GM19395 (cell line): Measurements from ENCODE around the gene RILPL1.
"Not testable (repeated sequence)": the region's sequence is repeated elsewhere in the genome, so short reads cannot be mapped to it uniquely, and the experiment has no call there.

Experiments
- ATAC-seq: cut with Tn5 transposase; IDR thresholded peaks from one replicate; pipeline ENCODE4 v1.9.1; 2021; ENCODE audit warnings: mild to moderate bottlenecking, moderate library complexity; ENCODE audit not compliant: unreplicated experiment

Gene RILPL1

DNA sequence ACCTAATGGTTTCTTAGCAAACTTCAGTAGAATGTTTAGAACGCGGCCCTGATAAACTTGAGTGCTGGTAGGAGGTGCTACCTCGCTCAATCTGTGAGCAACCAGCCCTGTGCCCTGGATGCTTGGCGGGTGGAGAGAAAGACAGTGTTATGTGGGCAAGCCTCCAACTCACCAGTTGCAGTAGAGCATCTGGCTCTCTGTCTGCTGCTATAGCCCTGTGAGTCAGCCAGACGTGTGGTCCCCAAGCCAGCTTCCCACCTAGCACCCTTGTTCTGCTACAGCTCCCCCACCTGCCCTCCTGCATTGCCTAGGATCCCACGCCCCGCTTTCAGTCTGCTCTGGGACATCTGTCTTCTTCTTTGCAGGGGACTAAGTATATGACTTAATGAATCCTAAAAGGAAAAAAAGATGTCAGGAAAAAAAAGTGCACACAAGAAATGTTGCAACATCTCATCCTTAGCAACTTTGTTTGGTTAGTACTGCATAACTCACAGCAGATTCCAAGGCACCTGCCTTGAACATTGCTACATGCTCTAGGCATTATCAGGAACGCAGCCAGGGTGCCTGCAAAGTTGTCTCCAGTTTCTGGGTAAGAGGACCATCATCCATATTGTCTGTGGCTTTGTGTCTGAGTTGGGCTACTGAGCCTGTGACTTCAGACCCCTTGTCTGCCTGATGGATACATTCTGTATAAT, 62.0 kb downstream of the RILPL1 start:
- no peak for ATAC-seq

DNA sequence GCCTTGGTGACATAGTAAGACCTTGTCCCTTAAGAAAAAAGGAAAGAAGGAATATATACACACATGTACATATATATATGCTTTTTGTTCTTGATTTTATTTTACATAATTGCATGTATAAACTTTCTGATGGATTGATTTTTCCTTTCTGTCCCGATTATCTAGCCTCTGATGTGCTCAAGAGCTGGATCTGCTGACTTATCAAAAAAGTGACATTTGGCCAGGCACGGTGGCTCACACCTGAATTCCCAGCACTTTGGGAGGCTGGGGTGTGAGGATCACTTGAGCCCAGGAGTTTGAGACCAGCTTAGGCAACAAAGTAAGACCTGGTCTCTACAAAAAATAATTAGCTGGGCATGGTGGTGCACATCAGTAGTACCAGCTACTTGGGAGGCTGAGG, 63.5 kb downstream of the RILPL1 start:
- no peak for ATAC-seq

DNA sequence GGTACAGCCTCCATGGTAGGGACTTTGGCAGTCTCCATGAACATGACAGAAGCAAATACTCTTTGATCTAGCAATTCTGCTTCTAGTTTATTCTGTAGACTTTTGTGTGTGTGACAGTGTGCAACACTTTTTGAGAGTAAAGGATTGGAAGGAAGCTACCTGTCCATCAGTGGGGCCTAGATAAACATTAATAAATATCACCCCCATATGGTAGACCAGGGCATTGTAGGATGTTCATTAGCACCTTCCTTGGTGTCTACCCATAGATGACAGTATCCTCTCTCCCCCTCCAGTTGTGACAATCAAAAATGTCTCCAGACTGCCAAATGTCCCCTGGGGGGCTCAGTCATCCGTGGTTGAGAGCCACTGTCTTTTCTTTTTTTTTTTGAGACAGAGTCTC, 64.7 kb downstream of the RILPL1 start:
- no peak for ATAC-seq

DNA sequence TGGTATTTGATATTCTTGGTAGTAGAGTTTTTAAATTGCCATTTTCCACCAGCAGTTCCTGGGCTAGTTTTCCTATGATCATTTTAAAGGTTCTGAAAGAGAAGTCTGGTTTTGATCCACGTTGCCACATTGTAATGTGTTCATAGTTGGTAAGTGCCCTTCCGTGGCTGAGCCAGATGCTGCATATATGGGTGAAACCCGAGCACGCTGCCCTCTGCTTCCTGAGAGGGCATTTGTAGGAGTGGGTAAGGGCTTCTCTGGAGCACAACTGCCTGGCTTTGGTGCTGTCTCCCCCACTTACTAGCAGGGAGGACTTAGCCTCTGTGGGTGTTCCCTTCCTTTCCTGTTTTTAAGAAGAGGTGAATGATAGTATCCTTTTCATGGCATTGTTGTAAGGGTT, 68.4 kb downstream of the RILPL1 start:
- ATAC-seq, result no peak

DNA sequence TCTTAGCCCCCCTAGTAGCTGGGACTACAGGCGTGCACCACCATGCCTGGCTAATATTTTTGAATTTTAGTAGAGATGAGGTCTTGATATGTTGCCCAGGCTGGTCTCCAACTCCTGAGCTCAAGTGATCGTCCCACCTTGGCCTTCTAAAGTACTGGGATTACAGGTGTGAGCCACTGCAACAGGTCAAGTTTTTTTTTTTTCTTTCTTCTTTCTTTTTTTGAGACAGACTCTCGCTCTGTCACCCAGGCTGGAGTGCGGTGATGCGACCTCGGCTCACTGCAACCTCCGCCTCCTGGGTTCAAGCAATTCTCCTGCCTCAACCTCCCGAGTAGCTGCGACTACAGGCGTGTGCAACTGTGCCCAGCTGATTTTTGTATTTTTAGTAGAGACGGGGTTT, 70.3 kb downstream of the RILPL1 start:
- not testable (repeated sequence) for ATAC-seq

DNA sequence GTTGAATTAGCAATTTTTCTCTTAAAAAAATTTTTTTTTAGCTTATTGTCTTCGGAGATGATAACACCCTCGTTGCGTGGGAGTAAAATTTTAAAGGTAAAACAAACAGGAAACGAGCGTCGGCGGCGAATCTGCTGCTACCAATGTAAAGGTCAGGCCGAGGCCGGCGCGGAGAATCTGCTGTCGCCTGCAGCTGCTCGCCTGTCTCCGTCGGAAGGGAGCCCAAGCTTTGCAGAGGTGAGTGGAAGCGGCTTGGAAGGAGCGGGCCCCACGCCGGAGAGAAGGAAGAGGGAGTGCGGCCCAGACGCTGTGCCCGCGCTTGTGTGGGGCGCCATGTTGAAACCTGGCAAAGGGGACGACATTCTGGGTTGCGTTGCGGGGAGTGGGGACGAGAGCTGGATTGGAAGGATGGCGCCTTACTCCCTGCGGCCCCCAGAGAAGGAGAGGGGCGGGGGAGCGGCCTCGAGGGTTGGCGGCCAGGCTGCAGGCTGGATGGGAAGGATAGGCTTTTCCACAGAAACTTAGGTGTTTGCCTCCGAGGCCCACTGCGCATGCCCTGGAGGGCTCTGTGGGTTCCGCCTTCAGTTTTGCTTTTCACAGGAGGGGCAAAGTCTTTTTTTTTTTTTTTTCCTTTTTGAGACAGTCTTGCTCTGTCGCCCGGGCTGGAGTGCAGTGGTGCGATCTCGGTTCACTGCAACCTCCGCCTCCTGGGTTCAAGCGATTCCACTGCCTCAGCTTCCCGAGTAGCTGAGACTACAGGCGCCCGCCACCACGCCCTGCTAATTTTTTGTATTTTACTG, 75.3 kb downstream of the RILPL1 start, which contains the start of gene SNRNP35:
TSS of gene SNRNP35 (plus strand) at position 160 of the 800 bp plus-strand sequence. CDS start 7,402 bp downstream, outside the sequence.
- ATAC-seq, result peak; percentile 77

DNA sequence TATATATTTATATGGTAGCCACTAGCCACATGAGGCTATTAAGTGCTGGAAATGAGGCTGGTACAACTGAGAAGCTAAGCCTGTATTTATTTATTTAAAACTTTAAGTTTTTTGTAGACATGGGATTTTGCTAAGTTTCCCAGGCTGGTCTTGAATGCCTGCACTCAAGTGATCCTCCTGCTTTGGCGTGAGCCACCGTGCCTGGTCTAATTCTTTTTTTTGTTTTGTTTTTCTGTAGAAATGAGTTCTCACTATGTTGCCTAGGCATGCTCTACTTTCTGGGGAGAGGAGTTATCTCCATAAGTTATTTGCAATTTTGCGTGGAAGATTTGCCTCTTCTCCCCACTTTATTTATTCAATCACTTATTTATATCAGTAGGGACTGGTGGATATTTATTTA, 80.4 kb downstream of the RILPL1 start:
- ATAC-seq, result no peak

DNA sequence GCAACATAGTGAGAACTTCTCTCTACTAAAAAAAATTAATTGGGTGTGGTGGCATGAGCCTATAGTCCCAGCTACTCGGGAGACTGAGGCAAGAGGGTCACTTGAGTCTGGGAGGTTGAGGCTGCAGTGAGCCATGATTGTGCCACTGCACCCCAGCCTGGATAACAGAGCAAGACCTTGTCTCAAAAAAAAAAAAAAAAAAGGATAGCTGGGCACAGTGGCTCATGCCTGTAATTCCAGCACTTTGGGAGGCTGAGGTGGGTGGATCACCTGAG, 81.3 kb downstream of the RILPL1 start:
- ATAC-seq, result not testable (repeated sequence)

DNA sequence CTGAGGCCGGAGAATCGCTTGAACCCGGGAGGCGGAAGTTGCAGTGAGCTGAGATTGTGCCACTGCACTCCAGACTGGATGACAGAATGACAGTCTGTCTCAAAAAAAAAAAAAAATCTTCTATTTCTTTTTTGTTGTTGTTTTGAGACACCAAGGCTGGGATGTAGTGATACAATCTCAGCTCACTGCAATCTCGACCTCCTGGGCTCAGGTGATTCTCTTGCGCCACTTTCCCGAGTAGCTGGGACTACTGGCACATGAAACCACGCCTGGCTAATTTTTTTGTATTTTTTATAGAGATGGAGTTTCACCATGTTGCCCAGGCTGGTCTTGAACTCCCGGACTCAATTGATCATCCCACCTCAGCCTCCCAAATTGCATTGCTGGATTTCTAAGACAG, 82.9 kb downstream of the RILPL1 start:
- no peak for ATAC-seq

DNA sequence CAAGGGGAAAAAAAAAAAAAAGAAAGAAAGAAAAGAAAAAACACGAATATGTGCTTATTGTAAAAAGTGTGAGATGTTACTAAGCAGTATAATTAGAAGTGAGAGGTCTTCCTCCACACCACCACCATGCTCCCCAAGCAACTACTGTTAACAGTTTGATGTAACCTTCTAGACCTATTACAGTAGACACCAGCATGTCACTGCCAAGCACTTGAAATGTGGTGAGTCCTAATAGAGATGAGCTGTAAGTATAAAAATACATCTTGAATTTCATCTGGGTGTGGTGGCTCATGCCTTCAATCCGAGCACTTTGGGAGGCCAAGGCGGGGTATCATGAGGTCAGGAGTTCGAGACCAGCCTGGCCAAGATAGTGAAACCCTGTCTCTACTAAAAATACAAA, 83.7 kb downstream of the RILPL1 start:
- ATAC-seq, result no peak

DNA sequence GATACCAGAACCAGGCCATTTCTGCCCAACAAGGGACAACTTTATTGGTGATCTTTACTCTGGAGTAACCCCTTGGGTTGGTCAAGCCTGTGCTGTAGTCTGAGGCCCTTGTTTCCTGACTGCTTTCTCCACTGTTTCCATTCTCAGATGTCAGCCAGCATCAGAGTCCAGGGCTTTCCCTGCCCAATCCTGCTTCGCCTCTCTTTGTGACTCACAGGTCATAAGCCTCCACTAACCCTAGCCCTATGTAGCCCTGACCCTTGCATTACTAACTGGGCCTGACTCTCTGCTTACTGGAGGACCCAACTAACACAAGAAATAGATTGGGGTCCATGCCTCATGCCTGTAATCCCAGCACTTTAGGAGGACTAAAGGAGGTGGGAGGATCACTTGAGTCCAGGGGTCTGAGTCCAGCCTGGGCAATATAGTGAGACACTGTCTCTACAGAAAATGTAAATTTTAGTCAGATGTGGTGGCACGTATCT, 84.2 kb downstream of the RILPL1 start:
- ATAC-seq, result no peak

DNA sequence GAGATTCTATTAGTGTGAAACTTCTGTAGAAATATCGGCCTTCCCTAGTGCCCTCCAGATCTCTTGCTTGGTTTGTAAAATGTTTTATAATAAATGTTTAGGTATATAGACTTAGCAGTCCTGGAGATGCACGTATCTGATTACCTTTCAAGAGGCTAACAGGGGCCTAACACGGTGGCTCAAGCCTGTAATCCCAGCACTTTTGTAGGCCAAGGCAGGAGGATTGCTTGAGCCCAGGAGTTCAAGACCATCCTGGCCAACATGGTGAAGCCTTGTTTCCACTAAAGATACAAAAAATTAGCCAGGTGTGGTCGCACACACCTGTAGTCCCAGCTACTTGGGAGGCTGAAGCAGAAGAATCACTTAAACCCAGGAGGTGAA, 87.2 kb downstream of the RILPL1 start:
- no peak for ATAC-seq

DNA sequence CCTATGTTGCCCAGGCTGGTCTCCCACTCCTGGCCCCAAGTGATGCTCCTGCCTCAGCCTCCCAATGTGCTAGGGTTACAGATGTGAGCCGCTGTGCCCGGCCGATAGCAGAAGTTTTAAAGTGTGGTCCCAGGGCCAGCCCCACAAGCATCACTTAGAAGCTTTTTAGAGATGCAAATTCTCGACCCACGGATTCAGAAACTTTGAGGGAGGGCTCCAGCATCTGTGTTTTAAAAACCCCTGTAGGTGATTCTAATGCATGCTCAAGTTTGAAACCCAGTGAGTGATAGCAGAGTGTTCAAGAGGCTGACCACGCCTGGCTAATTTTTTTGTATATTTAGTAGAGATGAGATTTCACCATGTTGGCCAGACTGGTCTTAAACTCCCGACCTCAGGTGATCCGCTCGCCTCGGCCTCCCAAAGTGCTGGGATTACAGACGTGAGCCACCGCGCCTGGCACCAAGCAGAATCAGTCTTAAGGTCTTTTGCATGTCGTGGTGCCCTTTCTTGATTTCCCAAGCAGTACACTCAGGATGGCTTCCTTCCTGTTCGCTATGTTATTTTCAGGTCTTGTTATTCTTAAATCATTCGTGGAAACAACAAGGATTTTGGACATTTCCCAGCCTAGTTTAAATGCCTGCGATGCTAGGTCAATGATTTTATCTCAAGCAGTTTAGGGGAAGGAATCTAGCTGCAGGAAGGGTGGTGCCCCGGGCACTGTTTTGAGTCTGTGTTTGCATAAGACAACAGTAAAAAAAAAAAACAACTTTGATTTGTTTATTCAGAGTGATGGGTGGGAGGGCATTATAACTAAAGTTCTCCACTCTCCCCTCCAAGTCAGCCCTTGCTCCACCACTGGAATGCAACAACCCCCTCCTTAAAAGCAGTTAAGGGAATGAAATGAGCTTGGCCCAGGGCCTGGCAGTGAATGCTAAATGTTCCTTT, 87.9 kb downstream of the RILPL1 start:
- peak; percentile 32 for ATAC-seq

DNA sequence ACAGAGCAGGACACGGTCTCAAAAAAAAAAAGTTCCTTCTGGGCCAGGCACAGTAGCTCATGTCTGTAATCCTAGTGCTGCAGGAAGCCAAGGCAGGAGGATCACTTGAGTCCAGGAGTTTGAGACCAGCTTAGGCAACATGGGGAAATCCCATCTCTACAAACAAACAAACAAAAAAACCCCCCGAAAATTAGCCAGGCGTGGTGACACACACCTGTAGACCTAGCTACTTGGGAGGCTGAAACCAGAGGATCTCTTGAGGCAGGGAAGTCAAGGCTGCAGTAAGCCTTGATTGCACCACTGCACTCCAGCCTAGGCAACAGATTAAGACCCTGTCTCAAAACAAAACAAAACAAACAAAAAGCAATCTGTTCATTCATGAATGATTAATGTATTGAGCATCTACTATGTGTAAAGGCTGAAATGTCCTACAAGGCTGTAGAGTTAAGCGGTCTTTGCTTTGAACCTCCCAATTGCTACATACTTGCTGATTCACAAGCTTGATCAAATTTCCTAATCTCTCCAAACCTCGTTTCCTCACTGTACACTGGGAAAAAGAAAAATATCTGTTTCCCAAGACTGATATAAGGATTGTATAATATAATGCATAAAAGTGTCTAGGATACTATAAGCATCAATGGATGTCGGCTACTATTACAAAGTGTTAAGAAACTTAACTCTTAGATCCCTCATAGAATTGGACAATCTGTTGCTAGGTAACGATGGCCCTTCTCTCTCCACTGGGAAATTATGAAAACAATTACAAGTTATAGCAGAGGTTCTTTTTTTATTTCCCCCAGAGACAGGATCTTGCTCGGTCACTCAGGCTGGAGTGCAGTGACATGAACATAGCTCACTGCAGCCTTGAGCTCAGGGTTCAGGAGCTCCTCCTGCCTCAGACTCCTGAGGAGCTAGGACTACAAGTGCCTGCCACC, 89.2 kb downstream of the RILPL1 start:
- ATAC-seq, result no peak

DNA sequence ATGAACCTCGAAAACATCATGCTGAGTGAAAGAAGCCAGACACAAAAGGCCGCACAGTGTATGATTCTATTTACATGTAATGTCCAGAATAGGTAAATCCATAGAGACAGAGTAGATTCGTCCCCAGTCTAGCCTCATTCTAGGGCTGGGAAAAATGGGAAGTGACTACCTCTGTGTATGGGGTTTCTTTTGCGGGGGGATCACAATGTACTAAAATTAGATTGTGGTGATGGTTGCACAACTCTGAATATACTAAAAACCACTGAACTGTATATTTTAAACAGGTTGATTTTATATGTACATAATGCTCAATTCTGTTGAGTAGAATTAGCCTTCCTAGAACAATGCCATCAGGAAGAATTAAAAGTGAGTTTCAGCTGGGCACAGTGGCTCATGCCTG, 90.7 kb downstream of the RILPL1 start:
- no peak for ATAC-seq

DNA sequence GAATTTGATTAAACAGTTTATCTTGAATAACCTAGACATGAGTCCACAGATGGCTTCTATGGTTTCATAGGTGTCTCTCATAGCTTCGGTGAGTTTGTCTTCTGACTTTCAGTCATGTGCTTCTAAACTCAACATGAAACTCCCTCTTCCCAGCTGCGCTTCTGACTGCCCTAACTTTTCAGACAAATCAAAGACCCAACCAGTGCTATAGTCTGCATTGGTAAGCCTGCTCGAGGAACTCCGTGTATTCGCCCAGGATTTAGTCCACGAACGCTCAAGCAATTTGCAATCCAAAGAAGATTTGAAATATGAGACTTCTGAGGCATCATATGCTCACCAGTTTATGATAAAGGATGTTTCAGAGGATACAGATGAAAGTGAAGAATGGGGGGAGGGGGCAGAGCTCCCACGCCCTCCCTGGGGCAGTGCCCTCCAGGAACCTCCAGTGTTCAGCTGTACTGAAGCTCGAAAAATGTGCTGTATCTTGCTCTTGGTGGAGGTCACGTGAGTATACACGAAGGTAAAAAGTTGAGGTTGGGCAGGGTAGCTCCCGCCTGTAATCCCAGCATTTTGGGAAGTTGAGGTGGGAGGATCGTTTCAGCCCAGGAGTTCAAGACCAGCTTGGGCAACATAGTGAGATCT, 91.9 kb downstream of the RILPL1 start:
- ATAC-seq, result peak; percentile 65

DNA sequence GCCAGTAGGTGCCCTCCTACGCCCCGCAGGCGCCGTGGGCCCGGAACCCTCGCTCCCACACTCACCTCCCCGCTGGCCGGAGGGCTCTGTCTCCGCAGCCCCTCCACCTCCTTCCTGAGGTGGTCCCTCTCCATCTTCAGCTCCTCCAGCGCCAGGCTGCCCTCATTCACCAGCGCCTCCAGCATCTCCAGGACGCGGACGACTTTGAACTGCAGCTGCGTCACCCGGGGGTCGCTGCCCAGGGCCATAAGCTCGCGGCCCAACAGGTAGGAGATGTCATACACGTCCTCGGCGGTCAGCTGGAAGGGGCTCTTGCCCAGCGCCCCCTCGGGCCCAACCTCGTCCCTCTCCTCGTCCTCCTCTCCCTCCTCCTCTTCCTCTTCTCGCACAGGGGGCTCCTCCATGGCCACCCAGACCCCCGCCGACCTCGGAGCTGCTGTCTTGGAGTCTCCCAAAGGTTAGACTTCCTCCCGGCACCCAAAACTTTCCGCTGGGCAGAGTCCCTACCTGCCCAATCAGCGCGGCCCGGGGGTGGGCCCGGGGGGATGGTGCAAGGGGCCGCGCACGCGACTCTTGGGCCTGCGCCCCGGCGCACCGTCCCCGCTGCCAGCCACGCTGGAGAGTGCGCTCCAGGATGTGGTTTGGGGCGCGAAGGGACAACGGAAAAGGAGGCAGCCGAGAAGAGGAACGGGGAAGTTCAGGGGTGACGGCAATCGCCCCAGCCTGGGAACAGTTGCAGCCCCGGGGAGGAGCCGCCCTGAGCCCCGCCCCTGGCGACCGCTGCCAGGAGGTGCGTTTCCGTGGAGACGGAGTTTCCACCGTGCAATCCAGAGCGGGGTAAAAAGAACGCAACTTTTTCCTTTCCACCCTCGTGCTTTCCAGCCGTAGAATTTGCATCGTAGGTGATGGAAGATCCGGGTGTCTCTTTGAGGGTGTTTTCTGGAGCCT, 97.2 kb downstream of the RILPL1 start, which contains the start of gene RILPL2:
TSS of gene RILPL2 (minus strand) at position 668 of the 948 bp plus-strand sequence. CDS start at position 404, 264 bp downstream.
- peak; percentile 67 for ATAC-seq

DNA sequence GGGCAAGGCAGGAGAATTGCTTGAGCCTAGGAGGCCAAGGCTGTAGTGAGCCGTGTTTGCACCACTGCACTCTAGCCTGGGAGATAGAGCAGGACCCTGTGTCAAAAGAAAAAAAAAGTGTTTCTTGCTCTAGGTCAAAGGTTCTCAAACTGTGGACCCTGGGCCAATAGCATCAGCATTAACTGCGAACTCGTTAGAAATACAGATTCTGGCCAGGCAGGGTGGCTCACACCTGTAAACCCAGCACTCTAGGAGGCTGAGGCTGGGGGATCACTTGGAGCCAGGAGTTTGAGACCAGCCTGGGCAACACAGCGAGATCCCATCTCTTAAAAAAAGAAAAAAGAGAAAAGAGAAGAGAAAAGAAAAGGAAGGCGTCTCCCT, 97.9 kb downstream of the RILPL1 start:
- no peak for ATAC-seq

DNA sequence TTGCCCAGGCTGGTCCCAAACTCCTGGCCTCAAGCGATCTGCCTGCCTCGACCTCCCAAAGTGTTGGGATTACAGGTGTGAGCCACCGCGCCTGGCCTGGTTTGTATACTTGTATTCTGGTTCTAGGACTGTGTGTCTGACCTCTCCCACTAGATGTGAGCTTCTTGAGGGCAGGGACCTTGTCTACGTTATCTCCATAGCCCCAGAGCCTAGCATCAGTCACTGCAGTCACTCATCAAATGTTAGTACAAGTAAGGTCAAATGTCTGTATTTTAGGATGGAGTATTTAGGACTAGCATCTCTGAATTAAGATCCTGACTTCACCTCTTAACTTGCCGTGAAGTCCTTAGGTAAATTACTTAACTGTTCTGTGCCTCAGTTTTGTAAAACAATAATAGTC, 99.9 kb downstream of the RILPL1 start:
- no peak for ATAC-seq
